NCI-H1930 (cell line): Measurements from ENCODE around the gene H2BK1.

Experiments
- DNase-seq, 2 experiments: peaks; one replicate each; lab custom pipeline; 2025; lab: John Stamatoyannopoulos, UW

Gene H2BK1

DNA sequence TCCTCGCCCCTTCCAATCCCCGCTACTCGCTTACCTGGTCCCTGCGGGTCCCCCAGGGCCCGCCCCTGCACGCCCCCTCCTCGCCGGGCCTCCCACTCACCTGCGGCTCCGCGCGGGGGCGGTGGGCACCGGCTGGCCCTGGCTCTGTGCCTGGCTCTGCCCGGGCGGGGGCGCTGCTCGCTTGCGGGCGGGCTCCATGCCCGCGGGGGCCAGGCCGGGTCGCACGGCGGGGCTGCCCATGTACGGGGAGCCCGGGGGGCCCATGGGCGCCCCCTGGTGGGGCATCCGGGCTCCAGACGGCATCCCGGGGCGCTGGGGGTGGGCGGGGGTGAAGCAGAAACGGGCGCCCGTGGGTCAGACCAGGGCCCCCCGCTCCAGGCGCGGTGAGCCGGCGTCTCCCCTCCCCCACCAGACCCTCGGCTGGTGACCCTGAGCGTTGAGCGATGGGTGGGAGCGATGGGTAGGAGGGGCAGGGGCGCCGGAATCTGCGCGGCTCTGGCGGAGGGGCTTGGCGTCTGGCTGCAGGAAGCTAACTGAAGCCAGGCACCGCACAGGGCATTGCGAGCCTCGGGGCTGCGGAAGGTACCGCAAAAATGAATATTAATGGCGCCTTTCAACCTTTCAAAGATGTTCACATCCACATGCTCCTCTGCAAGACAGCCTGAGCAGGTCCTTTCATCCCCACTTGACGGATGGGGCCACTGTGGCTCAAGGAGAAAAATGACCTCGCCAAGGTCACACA, 35.2 kb upstream of the H2BK1 start:
- DNase-seq = peak; percentile 56 to 88

DNA sequence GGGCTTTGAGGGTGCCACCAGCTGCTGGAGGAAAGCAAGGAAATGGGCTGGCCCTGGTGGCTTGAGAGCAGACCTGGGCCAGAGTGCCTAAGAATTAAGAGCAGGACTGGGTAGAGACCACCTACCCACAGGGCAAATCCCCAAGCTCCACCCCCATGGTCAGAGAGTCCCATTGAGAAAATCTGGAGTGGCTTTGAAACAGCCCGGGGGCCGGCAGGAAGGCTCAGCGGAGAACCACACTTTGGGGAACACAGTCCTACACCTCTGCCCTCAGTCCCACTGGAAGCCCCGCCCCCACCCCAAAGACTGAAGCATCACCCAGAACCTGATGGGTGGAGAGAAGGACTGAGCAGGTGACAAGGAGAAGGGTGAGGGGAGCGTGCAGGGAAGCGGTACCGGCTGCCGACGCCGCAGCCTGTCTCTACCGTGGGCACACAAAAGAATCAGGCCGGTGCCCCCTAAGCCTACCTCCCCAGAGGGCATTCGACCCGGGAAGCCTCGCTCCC, 34.6 kb upstream of the H2BK1 start:
- peak in 1 of 2 experiments; percentile 28 for DNase-seq

DNA sequence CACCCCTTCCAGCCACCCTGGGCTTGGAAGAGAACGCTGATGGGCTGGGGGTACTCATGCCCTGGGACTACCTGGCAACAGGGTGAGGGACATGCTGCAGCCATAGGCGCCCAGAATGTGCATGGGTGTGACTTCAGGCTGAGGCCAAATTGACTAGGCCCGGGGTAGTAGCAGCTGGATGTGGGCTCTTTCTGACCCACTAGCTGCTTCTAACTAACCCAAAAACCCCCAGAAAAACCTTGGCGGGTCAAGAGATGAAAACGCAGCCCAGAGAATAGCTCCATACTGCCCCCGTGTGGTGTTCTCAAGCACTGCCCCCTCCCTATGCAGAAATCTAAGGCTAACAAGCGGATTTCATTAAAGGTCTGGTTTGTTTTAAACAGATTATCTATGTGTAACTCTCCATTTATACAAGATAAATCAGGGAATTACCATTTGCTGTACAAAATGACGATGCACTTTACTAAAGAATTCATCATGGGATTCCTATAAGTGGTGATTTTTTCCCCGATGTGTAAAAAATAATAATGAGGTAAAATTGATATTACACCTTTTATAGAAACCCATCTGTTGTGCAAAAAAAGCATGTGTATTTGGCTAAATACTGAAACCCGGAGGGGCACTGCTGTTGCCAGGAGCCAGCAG, 34.0 kb upstream of the H2BK1 start:
- peak; percentile 24 to 48 for DNase-seq

DNA sequence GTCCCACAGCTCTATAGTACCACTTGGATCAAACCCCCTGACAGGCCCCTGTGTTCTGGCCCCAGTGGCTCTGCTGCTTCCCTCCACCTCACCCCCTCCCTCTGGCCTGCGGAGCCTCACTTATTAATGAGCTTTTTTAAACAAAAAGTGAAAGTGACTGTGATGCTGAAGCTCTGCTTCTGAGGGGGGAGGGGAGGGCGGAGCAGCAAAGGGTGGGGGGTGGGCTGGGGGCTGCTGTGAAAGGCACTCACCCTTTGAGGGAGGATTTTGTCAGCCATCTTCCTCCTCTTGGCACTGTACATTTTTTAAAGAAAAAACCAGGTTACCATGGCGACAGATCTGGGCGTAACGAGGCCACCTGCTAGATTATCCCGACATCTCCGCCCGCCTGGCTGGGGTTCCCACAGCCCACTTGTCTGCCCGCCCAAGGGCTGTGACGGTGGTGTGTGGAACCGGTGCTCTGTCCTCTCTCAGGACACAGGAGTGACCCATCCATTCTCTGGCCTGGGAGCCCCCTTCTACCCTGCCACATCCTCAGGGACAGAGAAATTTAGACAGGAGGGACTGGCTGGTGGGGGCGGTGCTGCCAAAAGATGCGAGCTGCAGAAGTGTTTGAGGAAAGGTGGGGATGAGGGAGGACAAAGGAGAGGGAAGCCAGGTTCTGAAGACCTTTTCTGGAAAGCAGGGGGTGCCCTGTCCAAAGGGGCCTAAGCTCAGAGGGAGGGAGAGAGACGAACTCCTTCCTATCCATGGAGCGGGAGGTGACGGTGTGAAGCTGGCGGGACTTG, 33.3 kb upstream of the H2BK1 start:
- no peak for DNase-seq

DNA sequence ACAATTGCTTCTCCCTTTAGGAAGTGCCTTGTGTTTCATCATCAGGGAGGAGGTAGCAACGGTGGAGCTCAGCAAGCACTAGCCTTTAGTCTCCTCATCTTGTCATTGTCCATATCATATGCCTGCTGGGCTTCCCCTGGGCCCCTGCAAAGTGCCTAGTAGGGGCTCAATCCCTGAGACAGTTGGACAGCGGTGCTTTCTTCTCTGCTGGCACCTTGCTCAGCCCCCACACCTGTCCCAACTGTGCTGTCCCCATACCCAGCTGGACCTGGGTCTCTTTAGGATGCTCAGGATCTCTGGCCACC, 32.7 kb upstream of the H2BK1 start:
- no peak for DNase-seq

DNA sequence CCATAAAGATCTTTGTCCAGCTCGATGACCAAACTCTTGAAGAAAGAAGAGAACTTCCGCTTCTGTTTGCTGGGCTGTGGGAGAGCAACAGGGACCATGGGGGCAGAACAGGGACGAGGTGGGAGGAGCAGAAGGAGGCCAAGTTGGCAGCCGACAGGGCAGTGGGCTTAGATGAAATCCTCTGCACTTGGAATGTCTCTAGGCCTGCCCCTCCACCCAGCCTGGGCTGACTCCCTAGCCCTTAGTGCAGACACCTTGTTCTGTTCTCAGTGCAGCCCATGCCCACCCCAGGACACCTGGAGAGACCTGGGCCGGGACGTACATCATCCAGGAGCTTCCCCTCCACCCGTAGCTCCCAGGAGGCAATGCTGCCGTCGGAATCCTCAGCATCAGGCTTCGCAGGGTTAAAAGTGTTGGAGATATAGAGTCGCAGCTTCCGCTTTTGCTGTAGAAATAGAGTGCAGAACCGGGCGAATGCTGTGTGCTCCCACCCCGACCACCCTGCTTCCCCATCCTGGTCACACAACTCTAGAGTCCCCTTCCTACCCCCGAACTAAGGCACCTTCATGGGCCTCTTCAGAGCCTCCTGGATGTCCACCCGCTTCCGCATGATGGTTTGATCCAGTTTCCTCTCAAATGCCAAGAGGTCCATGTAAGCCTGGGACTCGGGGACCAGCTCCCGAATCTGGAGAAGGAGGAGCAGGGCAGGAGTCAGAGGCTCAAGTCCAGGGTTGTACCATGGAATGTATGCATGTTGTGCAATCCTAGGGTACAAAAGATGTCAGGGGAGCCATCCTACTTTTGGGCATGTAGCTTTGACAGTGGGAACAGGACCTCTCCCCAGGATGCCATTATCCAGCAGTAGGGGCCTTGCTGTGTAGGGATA, 32.1 kb upstream of the H2BK1 start:
- DNase-seq = no peak

DNA sequence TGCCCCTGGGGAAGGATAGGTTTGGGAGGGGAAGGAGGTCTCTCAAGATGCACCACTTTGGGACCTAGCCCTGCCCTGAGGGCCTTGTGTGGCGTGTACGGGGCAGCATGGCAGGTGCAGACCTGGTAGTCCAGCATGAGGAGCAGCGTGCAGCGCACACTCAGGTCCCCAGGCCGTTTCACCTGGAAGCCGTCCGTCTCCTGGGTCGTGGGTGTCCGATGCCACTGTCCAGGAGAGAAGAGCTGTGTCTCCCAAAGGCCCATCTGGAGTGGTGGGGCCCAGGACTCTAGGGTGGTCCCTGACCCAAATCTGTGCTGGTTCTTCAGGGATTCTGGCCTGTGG, 31.4 kb upstream of the H2BK1 start:
- no peak for DNase-seq

DNA sequence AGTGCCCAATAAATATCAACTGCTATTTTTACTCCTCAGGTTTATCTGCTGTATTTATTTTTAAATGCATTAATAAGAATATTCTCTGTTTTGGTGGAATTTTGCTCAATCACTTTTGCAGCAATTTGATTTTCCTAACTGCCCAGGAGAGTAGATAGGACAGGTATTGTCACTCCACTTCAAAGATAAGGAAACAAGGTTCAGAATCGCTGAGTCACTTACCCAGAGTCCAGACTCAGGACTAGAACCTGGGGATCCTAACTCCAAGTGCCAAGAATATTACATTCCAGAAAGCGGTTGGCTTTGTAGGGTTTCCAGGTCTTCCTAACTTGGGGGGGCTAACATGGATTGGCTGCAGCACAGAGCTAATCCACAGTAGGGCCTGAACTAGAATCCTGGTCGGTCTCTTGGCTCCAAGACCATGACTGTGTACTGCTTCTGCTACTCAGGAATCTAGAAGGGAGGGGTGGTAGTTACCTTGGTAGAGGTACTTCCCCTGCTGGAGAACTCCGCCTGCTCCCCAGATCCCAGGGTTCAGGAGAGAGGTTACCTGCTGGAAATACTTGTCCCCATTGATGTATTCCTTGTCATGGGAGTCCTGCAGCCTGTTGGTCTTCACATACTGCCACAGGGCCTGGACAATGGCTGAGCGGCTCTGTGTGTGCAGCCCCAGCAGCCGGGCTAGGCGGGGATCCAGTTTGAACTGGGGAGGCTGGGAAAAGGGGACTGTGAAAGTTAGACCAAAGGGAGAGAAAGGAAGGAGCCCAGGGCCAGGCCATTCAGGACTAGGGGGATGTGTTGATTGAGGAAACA, 30.9 kb upstream of the H2BK1 start:
- DNase-seq = no peak

DNA sequence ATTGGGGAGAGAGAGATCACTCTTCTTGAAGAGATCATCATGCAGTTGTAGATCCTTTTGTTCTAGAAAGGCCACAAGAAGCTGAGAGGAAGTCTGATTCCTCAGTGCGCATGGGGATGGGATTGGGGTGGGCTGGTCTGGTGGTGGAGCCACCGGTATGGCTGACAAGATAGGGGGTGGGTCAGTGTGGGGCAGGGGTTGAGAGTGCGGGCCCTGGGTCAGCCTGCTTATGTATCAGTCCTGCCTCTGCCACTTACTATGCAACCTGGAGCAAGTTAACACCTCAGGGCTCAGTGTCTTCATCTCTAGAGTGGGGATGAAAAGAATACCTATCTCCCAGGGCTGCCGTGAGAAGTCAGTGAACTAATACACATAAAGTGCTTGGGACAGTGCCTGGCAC, 30.2 kb upstream of the H2BK1 start:
- DNase-seq = no peak

DNA sequence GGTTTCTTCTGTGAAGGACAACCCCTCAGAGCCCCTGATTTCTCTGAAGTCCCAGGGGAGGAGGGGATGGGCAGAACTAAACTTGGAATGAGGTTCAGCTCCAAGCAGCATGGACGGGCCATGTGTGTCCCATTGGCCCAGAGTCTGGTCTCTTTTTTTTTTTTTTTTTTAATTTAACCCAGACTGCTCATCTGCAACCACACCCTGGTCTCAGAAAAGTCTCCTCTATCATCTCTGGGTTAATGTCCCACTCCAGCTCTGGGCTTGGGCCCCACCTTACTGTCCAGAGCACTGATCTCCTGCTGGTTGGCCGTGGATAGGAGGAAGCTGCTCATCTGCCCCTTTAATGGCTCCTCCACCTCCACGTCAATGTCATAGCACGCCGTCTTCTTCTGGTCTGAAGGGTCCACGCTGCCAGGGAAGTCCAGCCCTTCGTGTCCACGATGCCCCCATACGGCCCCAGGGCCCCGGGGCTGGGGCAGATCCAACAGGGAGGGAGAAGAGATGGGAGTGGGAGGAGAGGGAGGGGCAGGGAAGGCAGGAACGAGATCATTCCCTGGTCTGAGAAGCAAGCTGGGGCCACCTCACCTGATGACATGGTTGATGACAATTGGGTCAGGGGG, 29.7 kb upstream of the H2BK1 start:
- no peak for DNase-seq

DNA sequence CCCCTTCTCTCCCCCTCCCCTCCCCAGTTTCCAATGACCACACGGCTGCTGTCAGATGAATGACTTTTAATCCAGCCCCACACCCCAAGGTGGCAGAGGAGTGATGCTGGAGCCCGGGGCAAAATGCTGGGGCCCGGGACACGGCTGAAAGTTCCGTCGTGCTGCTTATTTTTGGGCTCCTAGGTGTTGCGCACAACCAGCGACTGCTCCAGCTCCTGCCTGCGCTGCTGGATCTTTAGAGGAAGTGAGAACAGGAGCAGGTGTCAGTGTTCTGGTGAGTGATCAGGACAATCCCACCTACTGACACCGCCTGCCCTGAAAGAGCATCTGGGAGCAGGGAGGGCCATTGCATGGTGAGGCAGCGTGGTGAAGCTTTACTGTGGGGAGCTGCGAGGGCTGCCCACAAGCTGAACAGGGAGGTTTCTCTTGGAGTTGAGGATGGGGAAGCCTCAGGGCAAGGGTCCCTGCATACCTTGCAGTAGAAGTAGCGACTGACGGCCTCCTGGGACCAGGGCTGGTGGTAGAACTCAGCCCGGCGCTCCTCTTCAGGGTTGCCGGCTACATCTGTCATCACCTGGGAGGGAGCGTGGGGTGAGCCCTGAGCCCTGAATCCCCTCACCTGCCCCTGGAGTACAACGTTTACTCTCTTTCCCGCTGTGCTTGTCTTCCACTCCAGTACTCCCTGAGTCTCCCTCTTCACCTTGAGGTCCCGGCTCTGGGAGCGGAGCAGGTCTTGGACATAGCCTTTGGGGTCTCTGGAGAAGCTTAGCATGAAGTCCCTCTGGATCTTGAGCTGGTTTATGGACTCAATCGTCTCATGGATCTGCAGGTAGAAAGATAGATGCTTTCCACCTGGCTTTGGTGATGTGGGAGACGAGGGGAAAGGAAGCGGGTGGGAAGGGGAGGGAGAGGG, 28.9 kb upstream of the H2BK1 start:
- DNase-seq = no peak

DNA sequence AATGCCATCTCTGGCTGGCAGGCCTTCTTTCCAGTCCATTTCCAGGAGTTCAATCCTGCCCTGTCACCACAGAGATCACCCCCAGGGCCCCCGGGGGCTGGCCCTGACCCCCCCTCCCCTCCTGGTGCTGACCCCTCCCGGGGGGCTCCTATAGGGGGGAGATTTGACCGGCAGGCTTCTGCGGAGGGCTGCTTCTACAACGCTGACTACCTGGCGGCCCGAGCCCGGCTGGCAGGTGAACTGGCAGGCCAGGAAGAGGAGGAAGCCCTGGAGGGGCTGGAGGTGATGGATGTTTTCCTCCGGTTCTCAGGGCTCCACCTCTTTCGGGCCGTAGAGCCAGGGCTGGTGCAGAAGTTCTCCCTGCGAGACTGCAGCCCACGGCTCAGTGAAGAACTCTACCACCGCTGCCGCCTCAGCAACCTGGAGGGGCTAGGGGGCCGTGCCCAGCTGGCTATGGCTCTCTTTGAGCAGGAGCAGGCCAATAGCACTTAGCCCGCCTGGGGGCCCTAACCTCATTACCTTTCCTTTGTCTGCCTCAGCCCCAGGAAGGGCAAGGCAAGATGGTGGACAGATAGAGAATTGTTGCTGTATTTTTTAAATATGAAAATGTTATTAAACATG, 28.0 kb upstream of the H2BK1 start:
- no peak for DNase-seq

DNA sequence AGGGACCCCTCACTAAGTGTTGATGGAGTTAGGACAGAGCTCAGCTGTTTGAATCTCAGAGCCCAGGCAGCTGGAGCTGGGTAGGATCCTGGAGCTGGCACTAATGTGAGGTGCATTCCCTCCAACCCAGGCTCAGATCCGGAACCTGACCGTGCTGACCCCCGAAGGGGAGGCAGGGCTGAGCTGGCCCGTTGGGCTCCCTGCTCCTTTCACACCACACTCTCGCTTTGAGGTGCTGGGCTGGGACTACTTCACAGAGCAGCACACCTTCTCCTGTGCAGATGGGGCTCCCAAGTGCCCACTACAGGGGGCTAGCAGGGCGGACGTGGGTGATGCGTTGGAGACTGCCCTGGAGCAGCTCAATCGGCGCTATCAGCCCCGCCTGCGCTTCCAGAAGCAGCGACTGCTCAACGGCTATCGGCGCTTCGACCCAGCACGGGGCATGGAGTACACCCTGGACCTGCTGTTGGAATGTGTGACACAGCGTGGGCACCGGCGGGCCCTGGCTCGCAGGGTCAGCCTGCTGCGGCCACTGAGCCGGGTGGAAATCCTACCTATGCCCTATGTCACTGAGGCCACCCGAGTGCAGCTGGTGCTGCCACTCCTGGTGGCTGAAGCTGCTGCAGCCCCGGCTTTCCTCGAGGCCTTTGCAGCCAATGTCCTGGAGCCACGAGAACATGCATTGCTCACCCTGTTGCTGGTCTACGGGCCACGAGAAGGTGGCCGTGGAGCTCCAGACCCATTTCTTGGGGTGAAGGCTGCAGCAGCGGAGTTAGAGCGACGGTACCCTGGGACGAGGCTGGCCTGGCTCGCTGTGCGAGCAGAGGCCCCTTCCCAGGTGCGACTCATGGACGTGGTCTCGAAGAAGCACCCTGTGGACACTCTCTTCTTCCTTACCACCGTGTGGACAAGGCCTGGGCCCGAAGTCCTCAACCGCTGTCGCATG, 27.2 kb upstream of the H2BK1 start:
- no peak for DNase-seq

DNA sequence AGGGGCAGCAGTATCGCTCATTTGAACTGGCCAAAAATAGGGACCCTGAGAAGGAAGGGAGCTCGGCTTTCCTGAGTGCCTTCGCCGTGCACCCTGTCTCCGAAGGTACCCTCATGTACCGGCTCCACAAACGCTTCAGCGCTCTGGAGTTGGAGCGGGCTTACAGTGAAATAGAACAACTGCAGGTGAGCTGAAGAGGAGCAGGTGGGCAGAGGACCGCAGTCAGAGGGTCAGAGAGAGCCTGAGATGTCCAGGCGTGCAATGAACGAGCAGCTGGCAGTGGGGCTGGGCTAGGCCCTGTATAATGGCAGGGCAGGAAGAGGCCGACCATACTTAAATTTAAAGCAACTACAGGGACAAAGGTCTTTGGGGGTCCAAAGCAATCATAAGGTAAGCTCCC, 26.1 kb upstream of the H2BK1 start:
- no peak for DNase-seq

DNA sequence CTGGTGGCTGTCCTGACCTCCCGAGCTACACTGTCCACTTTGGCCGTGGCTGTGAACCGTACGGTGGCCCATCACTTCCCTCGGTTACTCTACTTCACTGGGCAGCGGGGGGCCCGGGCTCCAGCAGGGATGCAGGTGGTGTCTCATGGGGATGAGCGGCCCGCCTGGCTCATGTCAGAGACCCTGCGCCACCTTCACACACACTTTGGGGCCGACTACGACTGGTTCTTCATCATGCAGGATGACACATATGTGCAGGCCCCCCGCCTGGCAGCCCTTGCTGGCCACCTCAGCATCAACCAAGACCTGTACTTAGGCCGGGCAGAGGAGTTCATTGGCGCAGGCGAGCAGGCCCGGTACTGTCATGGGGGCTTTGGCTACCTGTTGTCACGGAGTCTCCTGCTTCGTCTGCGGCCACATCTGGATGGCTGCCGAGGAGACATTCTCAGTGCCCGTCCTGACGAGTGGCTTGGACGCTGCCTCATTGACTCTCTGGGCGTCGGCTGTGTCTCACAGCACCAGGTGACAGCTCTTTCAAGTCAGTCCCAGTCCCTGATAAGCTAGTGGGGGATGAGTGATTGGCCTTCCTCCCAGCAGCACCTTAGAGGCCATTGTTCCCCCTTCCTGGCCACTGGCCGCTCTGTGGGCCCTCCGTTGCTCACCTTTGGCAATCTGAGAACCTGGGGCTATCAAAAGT, 25.0 kb upstream of the H2BK1 start:
- no peak for DNase-seq

DNA sequence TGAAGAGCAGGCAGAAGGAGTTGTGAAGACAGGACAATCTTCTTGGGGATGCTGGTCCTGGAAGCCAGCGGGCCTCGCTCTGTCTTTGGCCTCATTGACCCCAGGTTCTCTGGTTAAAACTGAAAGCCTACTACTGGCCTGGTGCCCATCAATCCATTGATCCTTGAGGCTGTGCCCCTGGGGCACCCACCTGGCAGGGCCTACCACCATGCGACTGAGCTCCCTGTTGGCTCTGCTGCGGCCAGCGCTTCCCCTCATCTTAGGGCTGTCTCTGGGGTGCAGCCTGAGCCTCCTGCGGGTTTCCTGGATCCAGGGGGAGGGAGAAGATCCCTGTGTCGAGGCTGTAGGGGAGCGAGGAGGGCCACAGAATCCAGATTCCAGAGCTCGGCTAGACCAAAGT, 23.5 kb upstream of the H2BK1 start:
- no peak for DNase-seq

DNA sequence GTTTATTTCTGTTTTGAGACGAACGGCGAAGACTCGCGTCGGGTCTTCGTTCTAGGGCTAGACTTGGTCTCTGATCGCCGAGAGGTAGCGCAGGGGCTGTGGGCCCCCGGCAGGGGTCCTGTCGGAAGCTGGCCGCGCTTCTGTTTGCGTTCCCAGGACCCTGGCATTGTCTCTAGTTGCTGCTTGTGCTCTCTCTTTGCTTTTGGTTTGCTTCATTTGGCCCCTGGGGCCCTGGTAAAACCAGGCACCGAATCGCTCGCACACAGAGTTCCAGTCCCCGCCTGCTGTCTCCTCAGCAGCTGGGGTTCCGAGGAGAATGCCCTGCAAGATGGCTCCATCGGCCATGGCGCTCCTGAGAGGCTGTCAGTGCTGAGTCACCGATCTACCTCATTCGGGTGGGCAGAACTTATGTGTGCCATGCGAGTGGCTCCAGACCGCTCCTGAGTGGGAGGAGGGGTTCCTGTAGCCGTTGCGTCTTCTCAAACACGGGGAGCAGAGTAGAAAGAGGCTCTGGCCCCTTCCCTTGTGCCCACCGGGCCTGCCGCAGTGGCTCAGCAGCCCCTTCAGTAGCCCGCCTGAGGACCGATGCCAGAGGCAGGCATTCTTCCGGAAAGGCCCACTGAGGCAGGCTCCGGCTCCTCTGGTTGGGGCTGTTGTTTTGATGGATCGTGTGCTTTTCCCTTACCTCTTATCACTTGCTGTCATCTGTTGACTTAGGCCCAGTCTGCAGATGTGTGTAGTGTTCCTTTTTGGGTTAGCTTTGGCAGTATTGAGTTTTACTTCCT, 22.8 kb upstream of the H2BK1 start:
- no peak for DNase-seq
